ENCODE data around the gene COX20.

Gene COX20

DNA sequence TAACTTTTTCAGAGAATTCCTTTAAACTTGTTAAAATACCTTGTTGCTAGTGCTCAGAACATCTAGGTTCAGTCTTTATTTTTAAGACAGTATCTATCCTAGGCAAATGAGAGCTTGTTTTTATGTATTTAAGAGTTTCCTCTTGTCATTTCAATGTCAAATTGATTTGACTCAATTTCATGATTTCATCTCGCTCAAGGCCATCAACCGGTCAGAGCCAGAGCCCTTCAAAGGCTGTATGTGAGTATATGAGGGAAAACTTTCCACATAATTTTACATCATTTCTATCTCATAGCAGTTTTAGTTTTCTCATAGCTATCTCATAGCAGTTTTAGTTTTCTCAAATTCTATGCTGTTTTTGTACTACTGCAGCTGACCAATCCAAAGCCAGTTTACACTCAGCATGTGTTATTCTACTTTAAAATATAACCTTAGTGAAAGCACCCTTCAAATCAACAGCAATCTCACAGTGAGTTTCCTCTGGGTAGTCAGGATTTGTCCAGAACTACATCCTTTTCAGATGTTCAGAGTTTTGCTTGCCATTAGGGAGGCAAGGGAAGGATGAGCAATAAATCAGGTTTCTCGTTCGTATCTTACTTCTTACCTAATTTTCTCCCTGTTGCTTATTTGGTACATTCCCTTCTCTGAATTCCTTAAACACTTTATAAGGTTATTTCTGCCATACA is 16.2 kb downstream of the COX20 start:
- Histone ChIP-seq H2AK5ac (ENCODE audit: low read length, severe bottlenecking) (no peak overlapping the region), H3K9me3 (ENCODE audit: control insufficient read depth, low read length) (no peaks in the 10 kb centered on the region), H3K27me3 (ENCODE audit: control insufficient read depth in 1 of 2, insufficient read depth in 1 of 2, low read length in 2 of 2) (no peaks in the 10 kb centered on the region), H3K14ac (ENCODE audit: low read length in 2 of 2) (no peak overlapping the region), H2BK15ac (ENCODE audit: low read depth, poor library complexity, severe bottlenecking) (no peak overlapping the region), H4K91ac (ENCODE audit: low read length) (no peak overlapping the region), H4K8ac (ENCODE audit: low read length) (no peak overlapping the region), H3K4me3 (ENCODE audit: insufficient read depth in 1 of 2, low read depth in 1 of 2, low read length in 2 of 2) (no peak overlapping the region), H3K23ac (ENCODE audit: low read length in 2 of 2) (no peak overlapping the region), H3K27ac (ENCODE audit: low read length, poor library complexity, severe bottlenecking) (no peak overlapping the region), H3K9ac (ENCODE audit: low read length) (peak overlapping the region; percentile 3), H2BK120ac (ENCODE audit: low read depth, low read length) (no peak overlapping the region), H2AFZ (ENCODE audit: low read depth, low read length) (no peak overlapping the region), H3K18ac (ENCODE audit: low read depth in 1 of 2, low read length in 2 of 2) (no peak overlapping the region), H3K36me3 (ENCODE audit: control insufficient read depth in 1 of 2, insufficient read depth in 2 of 2, low read depth in 1 of 2, low read length in 2 of 2) (peaks cover 3 to 100% of the 10 kb centered on the region in 2 experiments), H3K4me2 (ENCODE audit: low read length, poor library complexity, severe bottlenecking) (no peak overlapping the region), H3K79me1 (replicated peaks; ENCODE audit: low read length, poor library complexity, severe bottlenecking) (no peaks in the 10 kb centered on the region), H2BK5ac (ENCODE audit: low read depth, low read length, poor library complexity, severe bottlenecking) (no peak overlapping the region), H3K4ac (ENCODE audit: low read depth in 1 of 2, low read length in 2 of 2) (no peak overlapping the region), H2BK12ac (ENCODE audit: low read length in 2 of 2) (no peak overlapping the region), H3K4me1 (ENCODE audit: control insufficient read depth, insufficient read depth, low read depth, low read length) (no peaks in the 10 kb centered on the region)
- DNase-seq: peak; percentile 50
- no CpG with 5 or more reads among the region's 4 CpGs for WGBS

DNA sequence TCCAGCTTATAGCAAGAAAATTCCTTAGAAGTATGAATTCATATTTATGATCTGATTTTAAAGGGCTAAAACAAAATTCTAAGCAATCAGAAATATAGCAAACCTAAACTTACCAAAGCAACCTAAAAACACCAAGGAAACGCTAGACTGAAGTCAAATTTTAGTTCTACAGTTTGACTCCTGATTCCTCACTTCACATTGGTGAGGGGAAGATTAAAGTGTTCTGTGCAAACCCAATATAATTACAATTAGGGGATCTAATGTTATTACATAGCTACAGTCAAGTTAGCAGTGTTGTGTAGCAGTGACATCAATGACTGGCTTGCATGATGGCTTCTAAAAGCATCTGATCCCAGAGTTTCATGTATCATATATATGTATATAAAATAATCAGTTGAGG is 17.2 kb downstream of the COX20 start:
- Histone ChIP-seq H3K9me3 (ENCODE audit: control insufficient read depth, low read length) (no peaks in the 10 kb centered on the region), H3K27ac (ENCODE audit: low read length, poor library complexity, severe bottlenecking) (no peak overlapping the region), H3K4me2 (ENCODE audit: low read length, poor library complexity, severe bottlenecking) (no peak overlapping the region), H4K8ac (ENCODE audit: low read length) (no peak overlapping the region), H3K9ac (ENCODE audit: low read length) (no peak overlapping the region), H3K18ac (ENCODE audit: low read depth in 1 of 2, low read length in 2 of 2) (no peak overlapping the region), H3K4me3 (ENCODE audit: insufficient read depth in 1 of 2, low read depth in 1 of 2, low read length in 2 of 2) (no peak overlapping the region), H4K91ac (ENCODE audit: low read length) (no peak overlapping the region), H3K36me3 (ENCODE audit: control insufficient read depth in 1 of 2, insufficient read depth in 2 of 2, low read depth in 1 of 2, low read length in 2 of 2) (peaks cover 7 to 100% of the 10 kb centered on the region in 2 experiments), H2BK5ac (ENCODE audit: low read depth, low read length, poor library complexity, severe bottlenecking) (no peak overlapping the region), H3K4ac (ENCODE audit: low read depth in 1 of 2, low read length in 2 of 2) (no peak overlapping the region), H3K14ac (ENCODE audit: low read length in 2 of 2) (no peak overlapping the region), H3K4me1 (ENCODE audit: control insufficient read depth, insufficient read depth, low read depth, low read length) (no peaks in the 10 kb centered on the region), H3K27me3 (ENCODE audit: control insufficient read depth in 1 of 2, insufficient read depth in 1 of 2, low read length in 2 of 2) (no peaks in the 10 kb centered on the region), H2AFZ (ENCODE audit: low read depth, low read length) (no peak overlapping the region), H3K23ac (ENCODE audit: low read length in 2 of 2) (no peak overlapping the region), H2BK120ac (ENCODE audit: low read depth, low read length) (no peak overlapping the region), H3K79me1 (replicated peaks; ENCODE audit: low read length, poor library complexity, severe bottlenecking) (peaks cover 3% of the 10 kb centered on the region), H2BK15ac (ENCODE audit: low read depth, poor library complexity, severe bottlenecking) (no peak overlapping the region), H2AK5ac (ENCODE audit: low read length, severe bottlenecking) (no peak overlapping the region), H2BK12ac (ENCODE audit: low read length in 2 of 2) (no peak overlapping the region)
- no CpG with 5 or more reads among the region's 1 CpG for WGBS
- DNase-seq: no peak

DNA sequence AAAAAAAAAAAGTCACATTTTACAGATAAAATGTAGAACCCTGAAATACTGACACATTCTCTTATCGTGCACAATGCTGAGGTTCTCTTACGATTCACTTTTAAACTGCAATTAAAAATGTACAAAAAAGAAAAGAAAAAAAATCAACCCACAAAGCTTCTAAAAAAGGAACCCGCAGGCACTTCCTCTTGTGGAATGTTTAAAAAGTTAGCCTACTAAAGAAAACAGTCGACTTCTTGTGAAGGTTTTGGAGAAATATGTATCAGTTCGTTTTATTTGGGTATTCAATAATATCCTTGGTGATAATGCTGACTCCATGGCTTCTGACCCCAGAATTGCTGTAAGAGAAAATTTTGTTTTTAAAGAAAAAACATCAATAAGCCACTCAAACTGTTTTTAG is 18.7 kb downstream of the COX20 start:
- Histone ChIP-seq H2AK5ac (ENCODE audit: low read length, severe bottlenecking) (no peak overlapping the region), H2BK12ac (ENCODE audit: low read length in 2 of 2) (no peak overlapping the region), H2BK5ac (ENCODE audit: low read depth, low read length, poor library complexity, severe bottlenecking) (no peak overlapping the region), H3K4me2 (ENCODE audit: low read length, poor library complexity, severe bottlenecking) (no peak overlapping the region), H4K91ac (ENCODE audit: low read length) (no peak overlapping the region), H3K27ac (ENCODE audit: low read length, poor library complexity, severe bottlenecking) (no peak overlapping the region), H3K9ac (ENCODE audit: low read length) (no peak overlapping the region), H3K18ac (ENCODE audit: low read depth in 1 of 2, low read length in 2 of 2) (no peak overlapping the region), H3K9me3 (ENCODE audit: control insufficient read depth, low read length) (no peaks in the 10 kb centered on the region), H3K36me3 (ENCODE audit: control insufficient read depth in 1 of 2, insufficient read depth in 2 of 2, low read depth in 1 of 2, low read length in 2 of 2) (peaks cover 7 to 100% of the 10 kb centered on the region in 2 experiments), H3K27me3 (ENCODE audit: control insufficient read depth in 1 of 2, insufficient read depth in 1 of 2, low read length in 2 of 2) (no peaks in the 10 kb centered on the region), H2BK120ac (ENCODE audit: low read depth, low read length) (no peak overlapping the region), H2BK15ac (ENCODE audit: low read depth, poor library complexity, severe bottlenecking) (no peak overlapping the region), H3K14ac (ENCODE audit: low read length in 2 of 2) (no peak overlapping the region), H3K79me1 (replicated peaks; ENCODE audit: low read length, poor library complexity, severe bottlenecking) (peaks cover 3% of the 10 kb centered on the region), H3K23ac (ENCODE audit: low read length in 2 of 2) (no peak overlapping the region), H3K4me1 (ENCODE audit: control insufficient read depth, insufficient read depth, low read depth, low read length) (no peaks in the 10 kb centered on the region), H2AFZ (ENCODE audit: low read depth, low read length) (no peak overlapping the region), H4K8ac (ENCODE audit: low read length) (no peak overlapping the region), H3K4ac (ENCODE audit: low read depth in 1 of 2, low read length in 2 of 2) (no peak overlapping the region), H3K4me3 (ENCODE audit: insufficient read depth in 1 of 2, low read depth in 1 of 2, low read length in 2 of 2) (no peak overlapping the region)
- no peak for DNase-seq
- WGBS: 91% methylated on average over 3 of the region's 5 CpGs

- no peak overlapping the region for H3K23ac ChIP-seq (ENCODE audit: low read length in 2 of 2)
- H2BK12ac ChIP-seq (ENCODE audit: low read length in 2 of 2): no peak overlapping the region
- 92% methylated on average over 4 of the region's 7 CpGs for WGBS
- no peak overlapping the region for H3K4ac ChIP-seq (ENCODE audit: low read depth in 1 of 2, low read length in 2 of 2)
- no peak overlapping the region for H2AK5ac ChIP-seq (ENCODE audit: low read length, severe bottlenecking)
- H3K36me3 ChIP-seq (ENCODE audit: control insufficient read depth in 1 of 2, insufficient read depth in 2 of 2, low read depth in 1 of 2, low read length in 2 of 2): peaks cover 11 to 100% of the 10 kb centered on the region in 2 experiments
- H3K79me1 ChIP-seq (replicated peaks; ENCODE audit: low read length, poor library complexity, severe bottlenecking): peaks cover 3% of the 10 kb centered on the region
- H3K4me3 ChIP-seq (ENCODE audit: insufficient read depth in 1 of 2, low read depth in 1 of 2, low read length in 2 of 2): no peak overlapping the region
- no peak overlapping the region for H2BK5ac ChIP-seq (ENCODE audit: low read depth, low read length, poor library complexity, severe bottlenecking)
- no peak overlapping the region for H2BK120ac ChIP-seq (ENCODE audit: low read depth, low read length)
- no peak overlapping the region for H4K8ac ChIP-seq (ENCODE audit: low read length)
- H3K18ac ChIP-seq (ENCODE audit: low read depth in 1 of 2, low read length in 2 of 2): no peak overlapping the region
- no peak overlapping the region for H2AFZ ChIP-seq (ENCODE audit: low read depth, low read length)
- no peaks in the 10 kb centered on the region for H3K27me3 ChIP-seq (ENCODE audit: control insufficient read depth in 1 of 2, insufficient read depth in 1 of 2, low read length in 2 of 2)
- no peak overlapping the region for H2BK15ac ChIP-seq (ENCODE audit: low read depth, poor library complexity, severe bottlenecking)
- H3K4me1 ChIP-seq (ENCODE audit: control insufficient read depth, insufficient read depth, low read depth, low read length): peaks cover 3% of the 10 kb centered on the region
- H3K27ac ChIP-seq (ENCODE audit: low read length, poor library complexity, severe bottlenecking): no peak overlapping the region
- H3K14ac ChIP-seq (ENCODE audit: low read length in 2 of 2): no peak overlapping the region
- no peak overlapping the region for H4K91ac ChIP-seq (ENCODE audit: low read length)
- no peaks in the 10 kb centered on the region for H3K9me3 ChIP-seq (ENCODE audit: control insufficient read depth, low read length)
- H3K9ac ChIP-seq (ENCODE audit: low read length): peak overlapping the region; percentile 4
- H3K4me2 ChIP-seq (ENCODE audit: low read length, poor library complexity, severe bottlenecking): no peak overlapping the region
- DNase-seq: no peak
These were observed 19.6 kb downstream of the COX20 start for GRCh38 chr1:244854865-244855578.

Measured in mesenchymal stem cell (in vitro differentiated cells and primary cell).